CD1c-positive myeloid dendritic cell (primary cell): ENCODE measurements around the gene SHROOM1.
"Not testable (repeated sequence)": the region's sequence is repeated elsewhere in the genome, so short reads cannot be mapped to it uniquely, and the experiment has no call there.

Experiments
- DNase-seq: peaks from one replicate; pipeline ENCODE4 v3.0.0-alpha.2; 2016; ENCODE audit errors: extremely low spot score

SHROOM1 gene

DNA sequence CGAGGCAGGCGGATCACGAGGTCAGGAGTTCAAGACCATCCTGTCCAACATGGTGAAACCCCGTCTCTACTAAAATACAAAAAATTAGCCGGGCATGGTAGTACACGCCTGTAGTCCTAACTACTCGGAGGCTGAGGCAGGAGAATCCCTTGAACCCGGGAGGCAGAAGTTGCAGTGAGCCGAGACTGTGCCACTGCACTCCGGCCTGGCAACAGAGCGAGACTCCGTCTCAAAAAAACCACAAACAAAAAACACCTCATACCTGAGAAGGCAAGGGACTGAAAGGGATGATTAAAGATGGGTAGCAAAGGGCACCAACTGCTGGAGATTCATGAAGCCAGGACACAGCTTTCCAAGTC lies 23.7 kb downstream of the SHROOM1 start:
- DNase-seq: not testable (repeated sequence)

GRCh38 chr5:132805872-132806271 lies 24.6 kb downstream of the SHROOM1 start:
- not testable (repeated sequence) for DNase-seq

- DNase-seq: not testable (repeated sequence)
Observed at GRCh38 chr5:132804219-132804618, 26.2 kb downstream of the SHROOM1 start.

DNA sequence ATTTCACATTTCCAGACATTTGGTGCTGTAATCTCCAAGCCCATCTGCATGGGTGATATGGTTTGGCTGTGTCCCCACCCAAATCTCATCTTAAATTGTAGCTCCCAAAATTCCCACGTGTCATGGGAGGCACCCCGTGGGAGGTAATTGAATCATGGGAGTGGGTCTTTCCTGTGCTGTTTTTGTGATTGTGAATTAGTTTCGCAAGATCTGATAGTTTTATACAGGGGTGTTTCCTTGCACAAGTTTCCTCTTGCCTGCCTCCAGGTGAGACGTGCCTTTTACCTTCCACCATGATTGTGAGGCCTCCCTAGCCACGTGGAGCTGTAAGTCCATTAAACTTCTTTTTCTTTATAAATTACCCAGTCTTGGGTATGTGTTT lies 27.8 kb downstream of the SHROOM1 start:
- not testable (repeated sequence) for DNase-seq

DNA sequence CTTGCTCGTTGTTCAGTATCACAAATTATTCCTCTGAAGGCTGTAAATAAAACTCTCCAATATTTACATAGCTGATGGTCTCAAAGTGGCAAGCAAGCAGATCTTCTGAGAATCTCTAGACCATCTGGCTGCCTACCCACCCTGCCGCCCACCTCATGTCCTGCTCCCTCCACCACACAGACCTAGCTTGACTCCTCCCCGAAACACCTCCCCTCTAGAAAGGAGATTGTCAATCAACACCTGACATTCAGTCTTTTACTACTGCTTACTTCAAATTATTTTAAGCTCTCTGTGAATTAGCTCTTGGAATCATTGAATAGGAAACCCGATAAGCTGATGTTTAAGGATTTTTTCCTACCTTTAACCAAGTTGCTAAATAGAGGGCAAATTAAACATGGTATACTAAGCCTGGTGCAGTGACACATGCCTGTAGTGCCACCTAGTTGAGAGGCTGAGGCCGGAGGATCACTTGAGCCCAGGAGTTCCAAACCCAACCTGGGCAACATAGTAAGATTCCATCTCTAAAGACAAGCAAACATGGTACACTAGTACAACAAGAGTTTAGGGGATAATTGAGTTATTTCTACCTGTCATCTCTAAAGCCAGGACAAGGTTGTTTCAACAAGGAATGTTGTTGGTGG lies 28.3 kb downstream of the SHROOM1 start:
- DNase-seq: no peak

DNA sequence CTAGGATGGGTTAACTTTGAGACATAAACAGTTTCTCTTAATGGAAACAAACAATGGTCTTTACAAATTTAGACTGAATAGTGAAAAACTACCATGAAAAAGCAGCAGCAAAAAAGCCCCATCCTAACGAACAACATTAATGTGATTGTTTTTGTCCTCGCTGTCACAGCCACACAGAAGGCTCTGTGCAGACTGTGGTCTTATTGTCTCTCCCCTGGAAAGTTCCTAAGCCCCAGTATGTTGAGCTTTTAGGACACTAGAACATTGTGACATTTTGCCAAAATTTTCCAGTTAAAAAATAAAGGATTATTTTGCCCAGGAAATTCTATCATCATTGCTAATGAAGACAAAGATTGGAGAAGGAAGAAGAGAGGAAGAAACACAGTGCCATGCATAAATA lies 29.9 kb downstream of the SHROOM1 start:
- no peak for DNase-seq

GRCh38 chr5:132799392-132799791 lies 31.1 kb downstream of the SHROOM1 start:
- no peak for DNase-seq

GRCh38 chr5:132797651-132798050 lies 32.8 kb downstream of the SHROOM1 start:
- DNase-seq: no peak

- no peak for DNase-seq
Observed at GRCh38 chr5:132791026-132791425, 39.4 kb downstream of the SHROOM1 start.

DNA sequence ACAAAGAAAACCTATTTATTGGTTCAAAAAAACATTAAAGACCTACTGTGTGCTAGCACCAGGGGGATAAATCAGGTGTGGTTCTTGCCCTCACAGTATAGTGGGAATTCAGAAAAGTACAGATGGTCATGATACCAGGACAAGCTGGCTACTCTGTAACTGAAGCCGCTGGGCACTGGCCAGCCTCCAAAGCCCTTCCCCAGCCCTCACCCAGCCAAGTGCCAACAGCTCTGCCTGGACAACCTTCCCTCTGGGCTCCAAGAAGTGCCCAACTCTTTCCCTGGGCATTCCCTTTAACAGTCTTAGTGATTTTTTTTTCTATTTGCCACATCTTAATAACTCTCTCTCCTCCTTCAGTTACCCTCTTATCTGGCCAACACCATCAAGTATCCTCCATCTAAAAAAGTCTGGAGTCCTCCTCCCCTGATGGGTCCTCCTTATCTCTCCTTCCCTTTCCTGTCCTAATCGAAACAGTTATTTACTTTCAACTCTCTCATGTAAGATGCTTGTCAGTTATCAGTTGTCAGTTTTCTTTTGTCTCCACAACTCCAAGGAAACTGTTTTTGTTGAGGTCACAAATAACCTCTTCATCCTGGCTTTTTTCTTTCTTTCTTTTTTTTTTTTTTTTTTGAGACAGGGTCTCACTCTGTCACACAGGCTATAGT lies 40.1 kb downstream of the SHROOM1 start:
- DNase-seq: no peak

- DNase-seq: no peak
Observed at GRCh38 chr5:132788990-132789886, 41.2 kb downstream of the SHROOM1 start.

DNA sequence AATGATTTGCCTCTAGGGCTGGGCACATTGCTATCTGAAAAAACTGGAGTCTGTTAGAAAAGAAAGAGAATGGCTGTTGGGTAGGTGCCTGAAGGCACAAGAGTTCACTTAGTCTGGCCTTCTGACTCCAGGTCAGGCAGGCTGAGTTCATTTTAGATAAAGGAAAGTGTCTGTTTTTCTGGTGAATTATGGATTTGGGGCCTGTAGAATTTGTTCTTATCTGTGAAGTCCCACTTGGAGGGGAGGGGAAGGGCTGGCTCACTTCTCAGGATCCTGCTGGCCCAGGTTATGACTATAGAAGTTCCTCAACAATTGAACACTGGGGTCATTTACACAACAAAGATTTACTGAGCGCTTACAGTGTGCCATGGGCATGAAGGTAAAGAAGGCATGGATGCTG lies 41.9 kb downstream of the SHROOM1 start:
- DNase-seq: no peak

GRCh38 chr5:132787076-132787475 lies 43.4 kb downstream of the SHROOM1 start:
- no peak for DNase-seq

- no peak for DNase-seq
Observed at GRCh38 chr5:132785864-132786263, 44.6 kb downstream of the SHROOM1 start.

- no peak for DNase-seq
Observed at GRCh38 chr5:132785365-132785764, 45.1 kb downstream of the SHROOM1 start.

DNA sequence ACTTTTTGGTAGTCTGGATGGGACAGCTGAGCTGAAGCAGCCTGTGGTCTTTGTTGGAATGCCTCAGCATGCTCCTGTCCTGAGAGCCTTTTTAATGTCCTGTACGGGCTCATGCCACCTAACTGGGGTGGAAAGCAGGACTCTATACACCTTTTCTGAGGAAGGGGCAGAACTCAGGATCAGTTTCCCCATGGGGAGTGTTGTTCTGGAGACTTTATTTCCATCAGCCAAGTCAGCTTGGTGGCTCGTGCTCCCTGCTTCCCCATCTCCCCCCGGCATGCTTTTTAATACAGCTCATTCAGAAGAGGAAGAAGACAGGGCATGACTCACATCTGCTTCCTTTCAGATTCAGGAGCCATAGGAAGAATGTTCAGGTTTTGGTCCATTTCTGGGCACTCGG lies 48.3 kb downstream of the SHROOM1 start:
- peak; percentile 75 for DNase-seq

DNA sequence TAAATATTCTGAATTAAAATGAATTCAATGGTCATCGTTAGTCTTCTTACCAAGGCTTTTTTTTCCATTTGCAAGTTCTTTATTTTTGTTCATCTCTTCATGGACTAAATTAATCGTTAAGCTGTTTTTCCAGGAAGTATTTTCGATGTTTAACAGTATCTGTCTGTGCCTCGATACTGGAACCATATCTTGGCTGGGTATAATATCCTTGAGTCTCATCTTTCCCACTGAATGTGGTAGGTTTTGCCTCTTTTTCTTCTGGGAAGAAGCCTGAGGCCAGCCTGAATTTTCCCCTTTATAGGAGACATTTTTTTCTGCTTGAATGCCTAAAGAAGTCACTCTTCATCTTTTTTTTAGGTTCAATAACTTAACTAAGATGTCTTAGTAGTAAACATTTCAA lies 49.4 kb downstream of the SHROOM1 start:
- no peak for DNase-seq

GRCh38 chr5:132780577-132780976 lies 49.9 kb downstream of the SHROOM1 start:
- DNase-seq: no peak

DNA sequence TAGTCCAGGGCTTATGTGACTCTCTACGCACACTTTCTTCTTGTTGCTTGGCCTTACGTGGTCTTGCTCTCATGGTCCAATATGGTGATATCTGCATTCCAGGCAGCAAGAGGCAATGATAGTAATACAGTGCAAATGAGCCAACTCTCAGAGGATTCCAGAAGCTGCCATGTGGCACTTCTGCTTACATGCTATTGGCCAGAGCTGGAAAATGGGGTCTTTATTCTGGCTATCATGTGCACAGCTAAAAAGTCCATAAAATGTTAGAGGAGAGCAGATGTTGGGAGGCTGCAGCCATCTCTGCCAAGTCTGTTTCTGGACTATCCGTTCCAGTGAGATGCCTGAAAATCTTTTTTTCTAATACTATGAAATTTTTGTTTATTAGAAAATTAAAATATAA lies 50.5 kb downstream of the SHROOM1 start:
- no peak for DNase-seq

- no peak for DNase-seq
Observed at GRCh38 chr5:132778856-132779255, 51.6 kb downstream of the SHROOM1 start.

GRCh38 chr5:132778129-132778528 lies 52.3 kb downstream of the SHROOM1 start:
- no peak for DNase-seq

- peak; percentile 67 for DNase-seq
Observed at GRCh38 chr5:132777209-132778069, 53.0 kb downstream of the SHROOM1 start, which contains the start of gene SEPTIN8. TSS of gene SEPTIN8 (minus strand) at chr5:132777239. CDS start at chr5:132777137, 102 bp downstream.
